ENCODE results near the gene GLB1L2.

Gene GLB1L2

GRCh38 chr11:134395002-134395401, 63.2 kb downstream of the GLB1L2 start:
- Histone ChIP-seq H3K79me2 (ENCODE audit: insufficient read depth, low read length) (no peaks in the 10 kb centered on the region), H3K27me3 (ENCODE audit: insufficient read depth, low read length) (no peaks in the 10 kb centered on the region), H3K27ac (ENCODE audit: low read depth, low read length, poor library complexity, severe bottlenecking) (no peak overlapping the region), H3K9me3 (ENCODE audit: low read length) (no peaks in the 10 kb centered on the region), H3K9me2 (ENCODE audit: low read depth, low read length) (no peaks in the 10 kb centered on the region), H2AFZ (ENCODE audit: low read length) (no peak overlapping the region), H3F3A (ENCODE audit: insufficient read depth, low read length) (no peaks in the 10 kb centered on the region), H3K4me3 (ENCODE audit: low read depth, low read length, poor library complexity, severe bottlenecking) (no peak overlapping the region), H4K20me1 (ENCODE audit: insufficient read depth, low read length) (no peaks in the 10 kb centered on the region), H3K9ac (ENCODE audit: low read length) (no peak overlapping the region), H3K36me3 (ENCODE audit: insufficient read depth, low read length) (no peaks in the 10 kb centered on the region), H3K4me2 (ENCODE audit: low read length) (no peak overlapping the region), H3K4me1 (ENCODE audit: insufficient read depth, low read length, severe bottlenecking) (no peaks in the 10 kb centered on the region)
- TF ChIP-seq EZH2 (IDR thresholded peaks at IDR 0.05; ENCODE audit: borderline replicate concordance, low read length) (no peak), CTCF (IDR thresholded peaks at IDR 0.05; ENCODE audit: low read length) (no peak)

GRCh38 chr11:134397304-134398078, 65.7 kb downstream of the GLB1L2 start:
- H3K79me2 ChIP-seq (ENCODE audit: insufficient read depth, low read length): no peaks in the 10 kb centered on the region
- no peaks in the 10 kb centered on the region for H3K36me3 ChIP-seq (ENCODE audit: insufficient read depth, low read length)
- H3K27ac ChIP-seq (ENCODE audit: low read depth, low read length, poor library complexity, severe bottlenecking): no peak overlapping the region
- H3K27me3 ChIP-seq (ENCODE audit: insufficient read depth, low read length): no peaks in the 10 kb centered on the region
- no peak for TF ChIP-seq EZH2 (IDR thresholded peaks at IDR 0.05; ENCODE audit: borderline replicate concordance, low read length)
- no peak for TF ChIP-seq CTCF (IDR thresholded peaks at IDR 0.05; ENCODE audit: low read length)
- no peaks in the 10 kb centered on the region for H3K9me3 ChIP-seq (ENCODE audit: low read length)
- no peaks in the 10 kb centered on the region for H3K9me2 ChIP-seq (ENCODE audit: low read depth, low read length)
- no peak overlapping the region for H3K4me2 ChIP-seq (ENCODE audit: low read length)
- H3F3A ChIP-seq (ENCODE audit: insufficient read depth, low read length): no peaks in the 10 kb centered on the region
- no peak overlapping the region for H2AFZ ChIP-seq (ENCODE audit: low read length)
- H4K20me1 ChIP-seq (ENCODE audit: insufficient read depth, low read length): no peaks in the 10 kb centered on the region
- no peaks in the 10 kb centered on the region for H3K4me1 ChIP-seq (ENCODE audit: insufficient read depth, low read length, severe bottlenecking)
- no peak overlapping the region for H3K4me3 ChIP-seq (ENCODE audit: low read depth, low read length, poor library complexity, severe bottlenecking)
- no peak overlapping the region for H3K9ac ChIP-seq (ENCODE audit: low read length)

GRCh38 chr11:134398079-134398444, 66.3 kb downstream of the GLB1L2 start:
- H3K4me1 ChIP-seq (ENCODE audit: insufficient read depth, low read length, severe bottlenecking): no peaks in the 10 kb centered on the region
- no peaks in the 10 kb centered on the region for H3K27me3 ChIP-seq (ENCODE audit: insufficient read depth, low read length)
- no peaks in the 10 kb centered on the region for H3K9me2 ChIP-seq (ENCODE audit: low read depth, low read length)
- no peaks in the 10 kb centered on the region for H3K9me3 ChIP-seq (ENCODE audit: low read length)
- H3K36me3 ChIP-seq (ENCODE audit: insufficient read depth, low read length): no peaks in the 10 kb centered on the region
- H4K20me1 ChIP-seq (ENCODE audit: insufficient read depth, low read length): no peaks in the 10 kb centered on the region
- H3K27ac ChIP-seq (ENCODE audit: low read depth, low read length, poor library complexity, severe bottlenecking): no peak overlapping the region
- no peaks in the 10 kb centered on the region for H3F3A ChIP-seq (ENCODE audit: insufficient read depth, low read length)
- H3K4me2 ChIP-seq (ENCODE audit: low read length): no peak overlapping the region
- H2AFZ ChIP-seq (ENCODE audit: low read length): no peak overlapping the region
- no peak overlapping the region for H3K9ac ChIP-seq (ENCODE audit: low read length)
- no peak overlapping the region for H3K4me3 ChIP-seq (ENCODE audit: low read depth, low read length, poor library complexity, severe bottlenecking)
- H3K79me2 ChIP-seq (ENCODE audit: insufficient read depth, low read length): no peaks in the 10 kb centered on the region
- TF ChIP-seq EZH2 (IDR thresholded peaks at IDR 0.05; ENCODE audit: borderline replicate concordance, low read length) (no peak), CTCF (IDR thresholded peaks at IDR 0.05; ENCODE audit: low read length) (no peak)
